ENCODE data around the gene SRGAP2C.
"Not testable (repeated sequence)": the region's sequence is repeated elsewhere in the genome, so short reads cannot be mapped to it uniquely, and the experiment has no call there.

SRGAP2C gene

GRCh38 chr1:121317491-121318468 is 133.0 kb downstream of the SRGAP2C start:
- FAIRE-seq, result not testable (repeated sequence)

GRCh38 chr1:121318687-121319086 is 133.9 kb downstream of the SRGAP2C start:
- not testable (repeated sequence) for DNase-seq (ENCODE audit: insufficient read length, low spot score); FAIRE-seq

More at GRCh38 chr1:121317491-121318468, 133.0 kb downstream of the SRGAP2C start:
- DNase-seq (ENCODE audit: insufficient read length, low spot score), result not testable (repeated sequence)

- not testable (repeated sequence) for FAIRE-seq; DNase-seq (ENCODE audit: insufficient read length, low spot score)
Observed at GRCh38 chr1:121321660-121322059, 136.9 kb downstream of the SRGAP2C start.

GRCh38 chr1:121324726-121325125 is 140.0 kb downstream of the SRGAP2C start:
- FAIRE-seq; DNase-seq (ENCODE audit: insufficient read length, low spot score): not testable (repeated sequence)

GRCh38 chr1:121332141-121332540 is 147.4 kb downstream of the SRGAP2C start:
- FAIRE-seq; DNase-seq (ENCODE audit: insufficient read length, low spot score): not testable (repeated sequence)

- not testable (repeated sequence) for DNase-seq (ENCODE audit: insufficient read length, low spot score); FAIRE-seq
Observed at GRCh38 chr1:121332599-121333562, 148.1 kb downstream of the SRGAP2C start.

- not testable (repeated sequence) for FAIRE-seq; DNase-seq (ENCODE audit: insufficient read length, low spot score)
Observed at GRCh38 chr1:121337958-121338357, 153.2 kb downstream of the SRGAP2C start.

- DNase-seq (ENCODE audit: insufficient read length, low spot score); FAIRE-seq: not testable (repeated sequence)
Observed at GRCh38 chr1:121339611-121340010, 154.8 kb downstream of the SRGAP2C start.

GRCh38 chr1:121343311-121343906 is 158.6 kb downstream of the SRGAP2C start:
- DNase-seq (ENCODE audit: insufficient read length, low spot score); FAIRE-seq: not testable (repeated sequence)

GRCh38 chr1:121344355-121344754 is 159.6 kb downstream of the SRGAP2C start:
- DNase-seq (ENCODE audit: insufficient read length, low spot score); FAIRE-seq: not testable (repeated sequence)

GRCh38 chr1:121346654-121347053 is 161.9 kb downstream of the SRGAP2C start:
- FAIRE-seq; DNase-seq (ENCODE audit: insufficient read length, low spot score): not testable (repeated sequence)

- not testable (repeated sequence) for DNase-seq (ENCODE audit: insufficient read length, low spot score)
Observed at GRCh38 chr1:121347476-121347875, 162.7 kb downstream of the SRGAP2C start.

GRCh38 chr1:121348115-121348514 is 163.3 kb downstream of the SRGAP2C start:
- DNase-seq (ENCODE audit: insufficient read length, low spot score); FAIRE-seq: not testable (repeated sequence)

More at GRCh38 chr1:121347476-121347875, 162.7 kb downstream of the SRGAP2C start:
- not testable (repeated sequence) for FAIRE-seq

GRCh38 chr1:121349332-121349967 is 164.7 kb downstream of the SRGAP2C start:
- not testable (repeated sequence) for DNase-seq (ENCODE audit: insufficient read length, low spot score); FAIRE-seq

- FAIRE-seq; DNase-seq (ENCODE audit: insufficient read length, low spot score): not testable (repeated sequence)
Observed at GRCh38 chr1:121355711-121356420, 171.1 kb downstream of the SRGAP2C start.

GRCh38 chr1:121356819-121357218 is 172.0 kb downstream of the SRGAP2C start:
- not testable (repeated sequence) for FAIRE-seq; DNase-seq (ENCODE audit: insufficient read length, low spot score)

- FAIRE-seq, result not testable (repeated sequence)
Observed at GRCh38 chr1:121360531-121360930, 175.8 kb downstream of the SRGAP2C start.

GRCh38 chr1:121361451-121362233 is 176.9 kb downstream of the SRGAP2C start:
- not testable (repeated sequence) for DNase-seq (ENCODE audit: insufficient read length, low spot score); FAIRE-seq

More at GRCh38 chr1:121360531-121360930, 175.8 kb downstream of the SRGAP2C start:
- not testable (repeated sequence) for DNase-seq (ENCODE audit: insufficient read length, low spot score)
